Endothelial cell of umbilical vein (primary cell): Measurements from ENCODE around the gene SSX2IP. TPM values are rescaled to one million over a fixed set of nuclear protein-coding genes. Genes with fewer than 3 reads are reported as not detected.

ENCODE experiments used
- BruUV-seq: library from RNA; stranded (reverse); fragments of 400-500 nt; replicated peaks from 2 replicates; lab custom pipeline; 2021; lab: Mats Ljungman, UMichigan
- CTCF ChIA-PET: fragments of 300-600, 350-600 bp; sonication (Branson Sonifier 250); formaldehyde crosslinking; loops from one replicate; lab custom pipeline; 2021; ENCODE audit warnings: antibody characterized with exemption, inconsistent platforms; lab: Charles Lee
- POLR2A ChIA-PET: fragments of 300-600, 350-600 bp; sonication (Branson Sonifier 250); formaldehyde crosslinking; loops from one replicate; lab custom pipeline; 2021; ENCODE audit warnings: antibody characterized with exemption, inconsistent platforms; lab: Charles Lee
- DNase-seq: peaks from one replicate; pipeline ENCODE4 v3.0.0-alpha.2; 2011; ENCODE audit warnings: low read depth, low spot score
- FAIRE-seq: peaks from 2 replicates; lab custom pipeline; 2011; peaks lifted over from hg19 to GRCh38; lab: Jason Lieb, UNC
- H2AFZ ChIP-seq: 2 replicates; pipeline ENCODE4 v1.6.0; 2012; ENCODE audit warnings: low read depth, low read length, control low read depth, inconsistent platforms
- H3K27ac ChIP-seq: 2 replicates; pipeline ENCODE4 v1.5.1; 2011; ENCODE audit warnings: low read depth, mild to moderate bottlenecking, control low read depth, low read length, moderate library complexity; ENCODE audit not compliant: insufficient read depth
- H3K27me3 ChIP-seq, 2 experiments: 2 replicates each; pipeline versions ENCODE4 v1.6.0 to v1.6.1; 2011; ENCODE audit warnings: low read length in 2 of 2, mixed read lengths in 1 of 2; ENCODE audit not compliant: control insufficient read depth in 2 of 2, insufficient read depth in 2 of 2
- H3K36me3 ChIP-seq, 2 experiments: 2 replicates in 1 of 2; 3 replicates in 1 of 2; pipeline ENCODE4 v1.5.1; 2011; ENCODE audit warnings: low read length in 2 of 2, mild to moderate bottlenecking in 1 of 2, moderate library complexity in 1 of 2; ENCODE audit not compliant: control insufficient read depth in 2 of 2, insufficient read depth in 2 of 2; ENCODE audit errors: extremely low read depth in 1 of 2
- H3K4me1 ChIP-seq: 3 replicates; pipeline ENCODE4 v1.5.1; 2011; ENCODE audit warnings: mild to moderate bottlenecking, low read length; ENCODE audit not compliant: control insufficient read depth, insufficient read depth; ENCODE audit errors: extremely low read depth
- H3K4me2 ChIP-seq: 2 replicates; pipeline ENCODE4 v1.6.1; 2011; ENCODE audit warnings: low read length, control low read depth, mixed read lengths; ENCODE audit not compliant: insufficient read depth
- H3K4me3 ChIP-seq, 3 experiments: fragments of 200-600 bp in 1 of 3; sonication (generic), shearing (Covaris generic) in 1 of 3; replicated peaks in 1 of 3; 2 replicates each; pipeline ENCODE4 v1.5.1; 2011 to 2016; ENCODE audit warnings: control low read depth in 3 of 3, low read length in 3 of 3, mild to moderate bottlenecking in 2 of 3, inconsistent platforms in 1 of 3, low read depth in 1 of 3, moderate library complexity in 1 of 3; ENCODE audit not compliant: insufficient read depth in 1 of 3
- H3K79me2 ChIP-seq: 2 replicates; pipeline ENCODE4 v1.6.0; 2012; ENCODE audit warnings: low read length, inconsistent platforms; ENCODE audit not compliant: control insufficient read depth, insufficient read depth
- H3K9ac ChIP-seq: replicated peaks from 2 replicates; pipeline ENCODE3; 2011; ENCODE audit warnings: low read length, control low read depth; ENCODE audit not compliant: insufficient read depth; ENCODE audit errors: extremely low read depth
- H3K9me1 ChIP-seq: replicated peaks from 3 replicates; pipeline ENCODE4 v1.6.0; 2011; ENCODE audit warnings: mild to moderate bottlenecking, low read length; ENCODE audit not compliant: control insufficient read depth, insufficient read depth; ENCODE audit errors: extremely low read depth
- H3K9me3 ChIP-seq: replicated peaks from 2 replicates; pipeline ENCODE4 v1.5.1; 2012; ENCODE audit warnings: low read length, inconsistent platforms; ENCODE audit not compliant: control insufficient read depth, insufficient read depth
- H4K20me1 ChIP-seq: replicated peaks from 2 replicates; pipeline ENCODE3; 2011; ENCODE audit warnings: mild to moderate bottlenecking, low read length; ENCODE audit not compliant: control insufficient read depth, insufficient read depth; ENCODE audit errors: extremely low read depth
- CTCF ChIP-seq, 2 donors: IDR thresholded peaks; 1 replicate in 1 of 2; 2 replicates in 1 of 2; pipeline ENCODE4 v1.5.1; 2011; ENCODE audit warnings: low read length in 2 of 2, mild to moderate bottlenecking in 2 of 2, moderate library complexity in 2 of 2, control low read depth in 1 of 2, inconsistent platforms in 1 of 2, low read depth in 1 of 2; ENCODE audit not compliant: insufficient read depth in 1 of 2; ENCODE audit errors: extremely low read depth in 1 of 2
- EZH2 ChIP-seq: IDR thresholded peaks from 2 replicates; pipeline ENCODE4 v1.6.1; 2012; ENCODE audit warnings: borderline replicate concordance, low read depth, mild to moderate bottlenecking, moderate library complexity, low read length, inconsistent platforms; ENCODE audit not compliant: severe bottlenecking
- FOS ChIP-seq: IDR thresholded peaks from 2 replicates; pipeline ENCODE4 v1.6.1; 2011; ENCODE audit warnings: mild to moderate bottlenecking, low read length, moderate library complexity, borderline replicate concordance; ENCODE audit not compliant: insufficient read depth
- GATA2 ChIP-seq: IDR thresholded peaks from 2 replicates; pipeline ENCODE4 v1.7.0; 2011; ENCODE audit warnings: low read depth, mild to moderate bottlenecking, moderate library complexity, mixed read lengths, low read length; ENCODE audit not compliant: insufficient read length, insufficient read depth
- JUN ChIP-seq: IDR thresholded peaks from 2 replicates; pipeline ENCODE4 v1.6.1; 2011; ENCODE audit warnings: borderline replicate concordance, low read depth; ENCODE audit not compliant: insufficient read length, insufficient read depth
- MAX ChIP-seq: IDR thresholded peaks from 2 replicates; pipeline ENCODE4 v1.6.1; 2011; ENCODE audit not compliant: insufficient read depth, insufficient read length
- MYC ChIP-seq: IDR thresholded peaks from one replicate; pipeline ENCODE4 v1.6.1; 2011; ENCODE audit warnings: mild to moderate bottlenecking, low read depth, low read length
- POLR2A ChIP-seq: IDR thresholded peaks from 2 replicates; pipeline ENCODE4 v1.6.1; 2012; ENCODE audit warnings: low read depth, mild to moderate bottlenecking, control low read depth, low read length
- POLR2AphosphoS5 ChIP-seq: IDR thresholded peaks from 2 replicates; pipeline ENCODE4 v1.6.1; 2012; ENCODE audit warnings: low read depth, mild to moderate bottlenecking, control low read depth, low read length, moderate library complexity; ENCODE audit not compliant: insufficient read depth
- dilution Hi-C: fragments of 300-500 bp; cut with MboI; formaldehyde crosslinking; loops from one replicate; pipeline ENCODE4 v1.15.0; 2019; ENCODE audit warnings: low sequenced_read_pairs; ENCODE audit not compliant: extremely low pct_ligation_motif_present
- intact Hi-C: fragments of 100-400 bp; cut with micrococcal nuclease; formaldehyde crosslinking; loops from one replicate; pipeline ENCODE4 v1.10.0; 2022
- polyA plus RNA-seq, 4 experiments: library from polyadenylated mRNA; depleted of rRNA in 3 of 4; stranded (reverse) in 3 of 4; unstranded in 1 of 4; fragments of >200 nt; gene quantifications; 2 replicates each; pipeline versions ENCODE4 v1.2.1 to v1.2.3, GENCODE V29; 2011 to 2012; ENCODE audit warnings: missing spikeins in 1 of 4
- total RNA-seq: library from RNA; stranded (reverse); gene quantifications from 2 replicates; pipeline ENCODE4 v1.2.3, GENCODE V29; 2021

SSX2IP gene
- total and polyA plus RNA-seq, 2 donors (not counting 3 experiments of a cell fraction or from before 2014, with no cell fraction given), result 0.77 to 8.4 TPM

DNA sequence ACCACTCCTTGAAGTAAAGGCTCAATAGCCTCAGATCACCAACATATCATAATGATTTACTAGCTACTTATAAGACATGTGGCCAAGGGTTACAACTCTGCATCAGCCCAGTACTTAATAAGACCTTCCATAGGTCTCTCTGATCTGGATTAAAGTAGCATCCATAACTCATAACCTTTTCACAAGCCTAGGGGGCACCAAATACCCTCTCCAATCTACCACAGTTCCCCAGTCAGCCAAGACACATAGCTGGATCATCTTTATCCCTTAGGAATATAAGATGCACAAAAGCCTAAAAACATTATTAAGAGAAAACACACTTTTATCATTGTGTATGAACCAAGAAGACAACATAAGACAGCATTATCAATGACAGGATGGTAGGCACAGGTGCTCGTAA, 22.1 kb downstream of the SSX2IP start:
- TF ChIP-seq FOS, result no peak
- TF ChIP-seq EZH2, result no peak
- TF ChIP-seq MAX, result no peak
- TF ChIP-seq CTCF (IDR thresholded peaks at IDR 0.05; ENCODE audit: extremely low read depth in 1 of 2, insufficient read depth in 1 of 2, low read depth in 1 of 2, low read length in 2 of 2), result no peak
- no peak for TF ChIP-seq JUN
- no peak for TF ChIP-seq GATA2
- no peak for TF ChIP-seq POLR2A
- no peak for TF ChIP-seq POLR2AphosphoS5
- TF ChIP-seq MYC, result no peak
- Histone ChIP-seq H2AFZ (no peak overlapping the region), H3K4me3 (no peak overlapping the region), H3K9me3 (no peaks in the 10 kb centered on the region), H3K4me1 (no peaks in the 10 kb centered on the region), H3K9me1 (peaks cover 2% of the 10 kb centered on the region), H3K79me2 (no peaks in the 10 kb centered on the region), H3K36me3 (no peaks in the 10 kb centered on the region), H3K27me3 (no peaks in the 10 kb centered on the region), H3K27ac (no peak overlapping the region), H3K9ac (no peak overlapping the region), H3K4me2 (no peak overlapping the region), H4K20me1 (no peaks in the 10 kb centered on the region)
- DNase-seq (no peak), FAIRE-seq (no peak)
- BruUV-seq, result no TSS peak
- dilution Hi-C loops (no loop called here), intact Hi-C loops (no loop called here)
- CTCF ChIA-PET, result interaction anchor here (0.6 to 2.0 kb wide), 9 partner anchors 8 to 226 kb away, joined by 3 to 21 read pairs (median 3); no protein-coding TSS in a partner anchor
- POLR2A ChIA-PET, result no interaction called here
